ENCODE data around the gene CEP68.

CEP68 gene

GRCh38 chr2:65134158-65134557 lies 77.9 kb downstream of the CEP68 start:
- DNase-seq = no peak

- DNase-seq = no peak
These were observed 80.0 kb downstream of the CEP68 start for GRCh38 chr2:65136253-65136652.

Data from activated gamma-delta T cell (primary cell).